ENCODE data around the gene ALX3. TPM values are rescaled to one million over a fixed set of nuclear protein-coding genes. Genes with fewer than 3 reads are reported as not detected.

The ALX3 gene
- total and polyA plus RNA-seq, 2 of the 8 experiments (the other 6 are each of a cell fraction or from before 2014, with no cell fraction given) = 0.20 TPM; not detected in 1

DNA sequence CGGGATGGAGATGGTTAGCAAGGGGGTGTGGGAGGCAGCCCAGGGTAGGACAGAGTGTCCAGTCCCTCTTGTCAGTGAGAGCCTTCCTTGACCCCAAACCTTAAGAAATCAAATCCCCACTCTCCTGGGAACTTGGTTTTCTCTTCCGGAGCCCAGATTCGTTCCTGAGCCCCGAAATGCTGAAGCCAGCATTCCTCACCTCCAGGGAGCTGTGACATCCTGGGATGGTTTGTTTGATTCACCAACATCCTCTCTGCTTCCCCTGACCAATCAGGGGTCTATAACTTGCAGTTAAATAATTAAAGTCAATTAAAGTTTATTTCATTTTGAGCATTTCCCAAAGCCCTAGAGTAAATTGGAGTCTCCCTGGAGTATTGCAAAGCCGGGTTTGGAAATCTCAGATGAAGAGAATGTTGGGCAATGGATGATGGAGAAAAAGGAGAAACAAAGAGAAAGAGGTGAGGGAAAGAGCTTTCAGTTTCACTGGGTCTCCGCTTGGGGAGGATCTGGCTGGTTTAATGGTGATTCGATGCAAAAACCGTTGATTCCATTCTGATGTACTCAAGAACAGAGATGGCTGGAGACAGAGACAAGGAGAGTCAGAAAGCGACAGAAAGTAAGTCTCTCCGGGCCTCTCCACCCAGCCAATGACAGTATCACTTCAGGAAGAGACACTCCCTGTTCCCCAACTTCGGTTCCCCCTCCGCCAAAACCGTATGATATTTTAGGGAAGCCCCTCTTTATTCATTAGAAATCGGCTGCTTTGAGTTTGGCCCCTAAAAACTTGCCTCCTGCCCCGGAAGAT is 12.8 kb upstream of the ALX3 start (continued):
- no peak for TF ChIP-seq POU5F1 (IDR thresholded peaks at IDR 0.05; ENCODE audit: low read depth, low read length)
- no peak for TF ChIP-seq MAX (IDR thresholded peaks at IDR 0.05)

Measured in H1 (cell line).